Body of pancreas (tissue), 4 donors: ENCODE results near the gene MECP2. TPM values are rescaled to one million over a fixed set of nuclear protein-coding genes. Genes with fewer than 3 reads are reported as not detected.

ENCODE experiments used
- ATAC-seq: fragments of 150-250 bp; one replicate; pipeline ENCODE4 v1.9.1; 2016
- DNase-seq, 4 donors: peaks; one replicate each; pipeline ENCODE4 v3.0.0-alpha.2; 2019
- H3K27ac ChIP-seq, 4 donors: fragments of 200-600 bp; sonication (generic); 1 replicate in 3 of 4; 2 replicates in 1 of 4; pipeline versions ENCODE4 v1.5.1 to v1.6.1; 2016 to 2019; ENCODE audit warnings: mild to moderate bottlenecking in 1 of 4, mixed read lengths in 1 of 4, moderate library complexity in 1 of 4
- H3K27me3 ChIP-seq, 2 donors: fragments of 200-600 bp; sonication (generic); one replicate each; pipeline ENCODE4 v1.6.0; 2016; ENCODE audit warnings: mild to moderate bottlenecking in 1 of 2
- H3K36me3 ChIP-seq, 2 donors: fragments of 200-600 bp; sonication (generic); replicated peaks in 1 of 2; 2 replicates each; pipeline ENCODE4 v1.5.1; 2016; ENCODE audit warnings: low read depth in 2 of 2; ENCODE audit not compliant: insufficient read depth in 1 of 2
- H3K4me1 ChIP-seq: fragments of 200-600 bp; sonication (generic); one replicate; pipeline ENCODE4 v1.6.0; 2016
- H3K4me3 ChIP-seq, 2 donors: fragments of 200-600 bp; sonication (generic); 1 replicate in 1 of 2; 2 replicates in 1 of 2; pipeline ENCODE4 v1.5.1; 2016 to 2019
- H3K9me3 ChIP-seq, 3 donors: fragments of 200-600 bp; sonication (generic); 1 replicate in 2 of 3; 2 replicates in 1 of 3; pipeline ENCODE4 v1.5.1; 2016
- CTCF ChIP-seq, 7 experiments: fragments of 450-650 bp in 4 of 7; fragments of 200-600 bp in 3 of 7; sonication (generic) in 3 of 7; IDR thresholded peaks; one replicate each; pipeline ENCODE4 v1.5.1; 2016 to 2019; ENCODE audit warnings: antibody characterized with exemption in 7 of 7
- POLR2A ChIP-seq, 3 donors: fragments of 450-650 bp; IDR thresholded peaks; one replicate each; pipeline ENCODE4 v1.6.1; 2016; ENCODE audit warnings: antibody characterized with exemption in 3 of 3, mild to moderate bottlenecking in 2 of 3
- WGBS, 2 donors: methylation state at CpG; one replicate each; pipeline ENCODE4 v1.1.5; 2017; 5-methylcytosine and 5-hydroxymethylcytosine counted together
- intact Hi-C: fragments of 100-400 bp; cut with DNase I; formaldehyde crosslinking; loops from one replicate; pipeline ENCODE4 v1.15.1; 2023
- total RNA-seq, 2 donors: library from RNA; depleted of rRNA; stranded (reverse); fragments of >200 nt; gene quantifications; one replicate each; pipeline ENCODE4 v1.1.0, GENCODE V29; 2016

MECP2 gene
- total RNA-seq, 2 donors from 2014 or later = 27.8 to 36.3 TPM

- no peak for DNase-seq
- intact Hi-C loops = no loop called here
- Histone ChIP-seq H3K36me3 (no peaks in the 10 kb centered on the region), H3K27me3 (no peaks in the 10 kb centered on the region), H3K4me1 (peaks cover 49% of the 10 kb centered on the region), H3K27ac (no peak overlapping the region), H3K4me3 (no peak overlapping the region), H3K9me3 (no peaks in the 10 kb centered on the region)
- TF ChIP-seq CTCF (IDR thresholded peaks at IDR 0.05) (no peak), POLR2A (IDR thresholded peaks at IDR 0.05) (no peak)
- ATAC-seq = no peak
- 100% methylated on average over 1 of the region's 1 CpG; no CpG with 5 or more reads in 1 of the 2 donors for WGBS, 2 donors
Observed at GRCh38 chrX:154057791-154058190, 39.7 kb downstream of the MECP2 start.

- DNase-seq = peak; percentile 22 to 67 (median 50)
- H3K4me1 ChIP-seq = peaks cover 44% of the 10 kb centered on the region
- intact Hi-C loops = no loop called here
- peak overlapping the region in 1 of 4 donors; percentile 34 for H3K27ac ChIP-seq
- no peaks in the 10 kb centered on the region for H3K36me3 ChIP-seq
- no peak for TF ChIP-seq POLR2A (IDR thresholded peaks at IDR 0.05)
- TF ChIP-seq CTCF (IDR thresholded peaks at IDR 0.05) = no peak
- WGBS, 2 donors = 30 to 42% methylated on average over 7 to 8 of the region's 8 CpGs
- H3K4me3 ChIP-seq = no peak overlapping the region
- H3K9me3 ChIP-seq = no peaks in the 10 kb centered on the region
- H3K27me3 ChIP-seq = no peaks in the 10 kb centered on the region
- peak; percentile 56 for ATAC-seq
Observed at GRCh38 chrX:154056770-154057241, 40.7 kb downstream of the MECP2 start.

DNA sequence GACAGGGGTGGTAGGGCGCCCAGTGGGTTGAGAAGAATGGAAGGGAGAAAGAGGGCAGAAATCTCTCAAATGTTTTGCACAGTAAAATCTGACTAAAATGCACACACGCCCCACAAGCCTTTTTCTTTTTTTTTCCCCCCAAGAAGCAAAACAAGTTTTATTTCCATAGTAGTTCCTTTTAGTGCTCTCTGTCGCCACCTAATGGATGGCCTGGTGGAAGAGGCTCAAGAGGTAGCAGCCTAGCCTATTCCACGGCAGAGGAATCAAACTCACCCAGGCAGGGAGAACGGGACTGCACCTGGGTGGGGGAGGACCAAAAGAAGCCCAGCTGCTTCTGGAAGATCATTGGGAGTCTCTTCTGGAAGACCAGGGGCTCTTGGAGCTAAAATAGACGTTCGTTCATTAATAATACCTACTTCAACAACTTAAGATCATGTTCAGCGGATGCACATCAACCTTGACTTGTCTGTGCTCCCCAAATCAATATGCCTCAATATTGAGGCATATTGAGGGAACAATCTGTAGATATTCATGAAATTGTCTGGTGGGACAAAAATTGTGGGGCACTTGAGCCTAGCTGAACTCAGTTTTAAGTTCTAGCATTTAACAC is 46.2 kb downstream of the MECP2 start:
- H3K27ac ChIP-seq = no peak overlapping the region
- H3K36me3 ChIP-seq = no peaks in the 10 kb centered on the region
- H3K9me3 ChIP-seq = no peaks in the 10 kb centered on the region
- no peak overlapping the region for H3K4me3 ChIP-seq
- ATAC-seq = peak; percentile 59
- intact Hi-C loops = no loop called here
- peak; percentile 74 to 87 (median 78) for DNase-seq
- TF ChIP-seq CTCF (IDR thresholded peaks at IDR 0.05) (peak; percentile 38 to 63 (median 54)), POLR2A (IDR thresholded peaks at IDR 0.05) (no peak)
- WGBS, 2 donors = 23 to 29% methylated on average over 5 to 8 of the region's 8 CpGs
- no peaks in the 10 kb centered on the region for H3K27me3 ChIP-seq
- peaks cover 42% of the 10 kb centered on the region for H3K4me1 ChIP-seq

- Histone ChIP-seq H3K27ac (peak overlapping the region in 2 of 4 donors; percentile 32 to 36), H3K9me3 (no peaks in the 10 kb centered on the region), H3K4me1 (peaks cover 46% of the 10 kb centered on the region), H3K4me3 (no peak overlapping the region), H3K27me3 (no peaks in the 10 kb centered on the region), H3K36me3 (no peaks in the 10 kb centered on the region)
- intact Hi-C loops = no loop called here
- no peak for ATAC-seq
- DNase-seq = no peak
- WGBS, 2 donors = 33 to 69% methylated on average over 1 to 7 of the region's 7 CpGs
- TF ChIP-seq POLR2A (IDR thresholded peaks at IDR 0.05) (no peak), CTCF (IDR thresholded peaks at IDR 0.05) (no peak)
Observed at GRCh38 chrX:154050113-154050495, 47.4 kb downstream of the MECP2 start.
